Measurements from ENCODE around the gene NEU2.

DNA sequence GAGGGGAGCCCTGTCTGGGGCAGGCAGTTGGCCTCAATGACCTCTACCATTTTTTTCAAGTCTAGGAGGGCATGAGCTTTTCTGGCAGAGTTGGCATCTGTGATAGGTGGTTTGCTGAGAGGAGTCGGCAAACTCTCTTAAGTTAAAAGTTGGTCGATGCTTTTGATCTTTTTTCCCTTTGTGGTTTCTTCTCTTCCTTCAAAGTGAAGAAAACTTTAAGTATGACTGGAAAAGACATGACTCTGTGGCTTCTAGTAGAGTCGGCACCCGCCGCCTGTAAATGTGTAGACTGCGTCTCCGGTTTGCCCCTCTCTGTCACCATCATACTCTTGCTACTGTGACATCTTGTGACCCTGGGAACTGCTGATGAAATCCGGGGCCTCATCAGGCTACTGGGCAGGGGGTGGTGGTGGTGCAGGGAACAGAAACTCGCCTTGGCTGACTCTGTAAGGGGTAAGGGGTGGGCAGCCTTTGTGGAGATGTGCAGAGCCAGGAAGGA lies 48.8 kb downstream of the NEU2 start:
- no peak for TF ChIP-seq ZNF140 (tag by site-specific recombination; IDR thresholded peaks at IDR 0.05)
- no peak for TF ChIP-seq ZNF10 (tag by site-specific recombination; IDR thresholded peaks at IDR 0.05)
- TF ChIP-seq ZNF214 (tag by site-specific recombination; IDR thresholded peaks at IDR 0.05; ENCODE audit: borderline replicate concordance) = no peak
